ENCODE measurements around the gene ZNF638.
"Not testable (repeated sequence)": the region's sequence is repeated elsewhere in the genome, so short reads cannot be mapped to it uniquely, and the experiment has no call there.

ZNF638 gene

GRCh38 chr2:71410696-71411095 lies 79.1 kb downstream of the ZNF638 start:
- Histone ChIP-seq H3K4me1 (ENCODE audit: control insufficient read depth in 2 of 2, insufficient read depth in 1 of 2, low read depth in 1 of 2, low read length in 2 of 2) (no peaks in the 10 kb centered on the region), H2BK12ac (ENCODE audit: low read length) (no peak overlapping the region), H2AK5ac (ENCODE audit: low read depth, low read length) (no peak overlapping the region), H2BK5ac (ENCODE audit: low read length) (no peak overlapping the region), H2AFZ (ENCODE audit: low read length) (no peak overlapping the region), H3K9me3 (replicated peaks in 1 of 2; ENCODE audit: control insufficient read depth in 2 of 2, insufficient read depth in 1 of 2, low read depth in 1 of 2, low read length in 2 of 2) (peaks cover 0 to 8% of the 10 kb centered on the region in 2 donors), H3K23ac (ENCODE audit: low read depth, low read length, poor library complexity) (no peak overlapping the region), H3K27ac (replicated peaks; ENCODE audit: low read length) (no peak overlapping the region), H2BK15ac (ENCODE audit: low read length) (no peak overlapping the region), H4K91ac (ENCODE audit: low read depth, low read length, poor library complexity) (no peak overlapping the region), H3K14ac (ENCODE audit: low read length) (no peak overlapping the region), H3K36me3 (replicated peaks in 1 of 2; ENCODE audit: control insufficient read depth in 2 of 2, insufficient read depth in 2 of 2, low read length in 2 of 2) (peaks cover 4 to 54% of the 10 kb centered on the region in 2 donors), H2BK120ac (ENCODE audit: low read depth, low read length) (no peak overlapping the region), H3K27me3 (ENCODE audit: control insufficient read depth in 3 of 3, insufficient read depth in 3 of 3, low read depth in 1 of 3, low read length in 3 of 3) (no peaks in the 10 kb centered on the region), H4K8ac (ENCODE audit: low read depth, low read length) (no peak overlapping the region), H3K4me3 (ENCODE audit: low read length in 2 of 2) (no peak overlapping the region), H3K18ac (ENCODE audit: low read length) (no peak overlapping the region), H3K4me2 (ENCODE audit: insufficient read depth, low read length, poor library complexity, severe bottlenecking) (no peak overlapping the region), H3K79me1 (ENCODE audit: low read depth, low read length) (no peaks in the 10 kb centered on the region), H3K9ac (ENCODE audit: low read depth, low read length, poor library complexity) (no peak overlapping the region), H3K4ac (ENCODE audit: low read length) (no peak overlapping the region)
- no peak for DNase-seq (ENCODE audit: low spot score)
- WGBS, 2 donors (ENCODE audit: extremely low coverage in 2 of 2, insufficient read length in 2 of 2, insufficient replicate concordance in 1 of 2), result no CpG with 5 or more reads among the region's 4 CpGs

- H4K8ac ChIP-seq (ENCODE audit: low read depth, low read length); H3K14ac ChIP-seq (ENCODE audit: low read length); H3K4me2 ChIP-seq (ENCODE audit: insufficient read depth, low read length, poor library complexity, severe bottlenecking); H2BK15ac ChIP-seq (ENCODE audit: low read length); H3K18ac ChIP-seq (ENCODE audit: low read length); H3K4me3 ChIP-seq (ENCODE audit: low read length in 2 of 2); H2AK5ac ChIP-seq (ENCODE audit: low read depth, low read length); H3K4me1 ChIP-seq (ENCODE audit: control insufficient read depth in 2 of 2, insufficient read depth in 1 of 2, low read depth in 1 of 2, low read length in 2 of 2); H3K79me1 ChIP-seq (ENCODE audit: low read depth, low read length); DNase-seq (ENCODE audit: low spot score); H3K9me3 ChIP-seq (replicated peaks in 1 of 2; ENCODE audit: control insufficient read depth in 2 of 2, insufficient read depth in 1 of 2, low read depth in 1 of 2, low read length in 2 of 2); H2AFZ ChIP-seq (ENCODE audit: low read length); H4K91ac ChIP-seq (ENCODE audit: low read depth, low read length, poor library complexity); H3K4ac ChIP-seq (ENCODE audit: low read length); H3K27me3 ChIP-seq (ENCODE audit: control insufficient read depth in 3 of 3, insufficient read depth in 3 of 3, low read depth in 1 of 3, low read length in 3 of 3); H2BK120ac ChIP-seq (ENCODE audit: low read depth, low read length); H2BK12ac ChIP-seq (ENCODE audit: low read length); H3K9ac ChIP-seq (ENCODE audit: low read depth, low read length, poor library complexity); H3K23ac ChIP-seq (ENCODE audit: low read depth, low read length, poor library complexity); H2BK5ac ChIP-seq (ENCODE audit: low read length); H3K27ac ChIP-seq (replicated peaks; ENCODE audit: low read length): not testable (repeated sequence)
- WGBS, 2 donors (ENCODE audit: extremely low coverage in 2 of 2, insufficient read length in 2 of 2, insufficient replicate concordance in 1 of 2), result no CpG with 5 or more reads among the region's 15 CpGs
- peaks cover 0 to 43% of the 10 kb centered on the region in 2 donors for H3K36me3 ChIP-seq (replicated peaks in 1 of 2; ENCODE audit: control insufficient read depth in 2 of 2, insufficient read depth in 2 of 2, low read length in 2 of 2)
These were observed 85.3 kb downstream of the ZNF638 start for GRCh38 chr2:71416866-71417265.

- no peak overlapping the region for H3K14ac ChIP-seq (ENCODE audit: low read length)
- no peak overlapping the region for H3K27ac ChIP-seq (replicated peaks; ENCODE audit: low read length)
- no peaks in the 10 kb centered on the region for H3K4me1 ChIP-seq (ENCODE audit: control insufficient read depth in 2 of 2, insufficient read depth in 1 of 2, low read depth in 1 of 2, low read length in 2 of 2)
- no peaks in the 10 kb centered on the region for H3K9me3 ChIP-seq (replicated peaks in 1 of 2; ENCODE audit: control insufficient read depth in 2 of 2, insufficient read depth in 1 of 2, low read depth in 1 of 2, low read length in 2 of 2)
- DNase-seq (ENCODE audit: low spot score), result no peak
- H3K4ac ChIP-seq (ENCODE audit: low read length), result no peak overlapping the region
- H3K79me1 ChIP-seq (ENCODE audit: low read depth, low read length), result no peaks in the 10 kb centered on the region
- peak overlapping the region in 1 of 2 donors; percentile 29 for H3K4me3 ChIP-seq (ENCODE audit: low read length in 2 of 2)
- no peak overlapping the region for H2BK12ac ChIP-seq (ENCODE audit: low read length)
- H3K27me3 ChIP-seq (ENCODE audit: control insufficient read depth in 3 of 3, insufficient read depth in 3 of 3, low read depth in 1 of 3, low read length in 3 of 3), result no peaks in the 10 kb centered on the region
- no peak overlapping the region for H2BK5ac ChIP-seq (ENCODE audit: low read length)
- no CpG with 5 or more reads among the region's 16 CpGs for whole genome bisulfite sequencing, 2 donors (ENCODE audit: extremely low coverage in 2 of 2, insufficient read length in 2 of 2, insufficient replicate concordance in 1 of 2)
- no peak overlapping the region for H3K18ac ChIP-seq (ENCODE audit: low read length)
- no peak overlapping the region for H2AK5ac ChIP-seq (ENCODE audit: low read depth, low read length)
- H3K9ac ChIP-seq (ENCODE audit: low read depth, low read length, poor library complexity), result no peak overlapping the region
- H4K91ac ChIP-seq (ENCODE audit: low read depth, low read length, poor library complexity), result no peak overlapping the region
- no peak overlapping the region for H2BK15ac ChIP-seq (ENCODE audit: low read length)
- no peak overlapping the region for H2BK120ac ChIP-seq (ENCODE audit: low read depth, low read length)
- no peak overlapping the region for H3K23ac ChIP-seq (ENCODE audit: low read depth, low read length, poor library complexity)
- H3K4me2 ChIP-seq (ENCODE audit: insufficient read depth, low read length, poor library complexity, severe bottlenecking), result no peak overlapping the region
- peak overlapping the region; percentile 53 for H2AFZ ChIP-seq (ENCODE audit: low read length)
- H4K8ac ChIP-seq (ENCODE audit: low read depth, low read length), result no peak overlapping the region
- peaks cover 0 to 49% of the 10 kb centered on the region in 2 donors for H3K36me3 ChIP-seq (replicated peaks in 1 of 2; ENCODE audit: control insufficient read depth in 2 of 2, insufficient read depth in 2 of 2, low read length in 2 of 2)
These were observed 86.0 kb downstream of the ZNF638 start for GRCh38 chr2:71417300-71418202.

- Histone ChIP-seq H3K4me3 (ENCODE audit: low read length in 2 of 2) (no peak overlapping the region), H2AK5ac (ENCODE audit: low read depth, low read length) (no peak overlapping the region), H3K4ac (ENCODE audit: low read length) (no peak overlapping the region), H4K8ac (ENCODE audit: low read depth, low read length) (no peak overlapping the region), H4K91ac (ENCODE audit: low read depth, low read length, poor library complexity) (no peak overlapping the region), H2BK120ac (ENCODE audit: low read depth, low read length) (no peak overlapping the region), H3K27me3 (ENCODE audit: control insufficient read depth in 3 of 3, insufficient read depth in 3 of 3, low read depth in 1 of 3, low read length in 3 of 3) (no peaks in the 10 kb centered on the region), H3K27ac (replicated peaks; ENCODE audit: low read length) (no peak overlapping the region), H2BK12ac (ENCODE audit: low read length) (no peak overlapping the region), H3K4me2 (ENCODE audit: insufficient read depth, low read length, poor library complexity, severe bottlenecking) (no peak overlapping the region), H2AFZ (ENCODE audit: low read length) (no peak overlapping the region), H3K79me1 (ENCODE audit: low read depth, low read length) (no peaks in the 10 kb centered on the region), H3K36me3 (replicated peaks in 1 of 2; ENCODE audit: control insufficient read depth in 2 of 2, insufficient read depth in 2 of 2, low read length in 2 of 2) (peaks cover 6 to 65% of the 10 kb centered on the region in 2 donors), H3K18ac (ENCODE audit: low read length) (no peak overlapping the region), H3K23ac (ENCODE audit: low read depth, low read length, poor library complexity) (no peak overlapping the region), H2BK15ac (ENCODE audit: low read length) (no peak overlapping the region), H3K9ac (ENCODE audit: low read depth, low read length, poor library complexity) (no peak overlapping the region), H3K9me3 (replicated peaks in 1 of 2; ENCODE audit: control insufficient read depth in 2 of 2, insufficient read depth in 1 of 2, low read depth in 1 of 2, low read length in 2 of 2) (no peaks in the 10 kb centered on the region), H3K4me1 (ENCODE audit: control insufficient read depth in 2 of 2, insufficient read depth in 1 of 2, low read depth in 1 of 2, low read length in 2 of 2) (no peaks in the 10 kb centered on the region), H3K14ac (ENCODE audit: low read length) (no peak overlapping the region), H2BK5ac (ENCODE audit: low read length) (no peak overlapping the region)
- WGBS, 2 donors (ENCODE audit: extremely low coverage in 2 of 2, insufficient read length in 2 of 2, insufficient replicate concordance in 1 of 2), result 100% methylated on average over 1 of the region's 4 CpGs; no CpG with 5 or more reads in 1 of the 2 donors
- DNase-seq (ENCODE audit: low spot score), result no peak
These were observed 87.6 kb downstream of the ZNF638 start for GRCh38 chr2:71419145-71419544.

Measured in neuronal stem cell (in vitro differentiated cells).